Lower leg skin (tissue), 4 donors: ENCODE results near the gene KCNQ2. TPM values are rescaled to one million over a fixed set of nuclear protein-coding genes. Genes with fewer than 3 reads are reported as not detected.

Source experiments
- DNase-seq, 2 donors: peaks; one replicate each; pipeline ENCODE4 v3.0.0-alpha.2; 2019; ENCODE audit warnings: low spot score in 2 of 2
- H3K4me3 ChIP-seq: fragments of 200-600 bp; sonication (generic); 2 replicates; pipeline ENCODE4 v1.5.1; 2017; ENCODE audit warnings: mild to moderate bottlenecking, low read depth; ENCODE audit not compliant: poor library complexity, severe bottlenecking
- CTCF ChIP-seq, 3 donors: fragments of 450-650 bp; IDR thresholded peaks; one replicate each; pipeline ENCODE4 v1.5.1; 2016; ENCODE audit warnings: antibody characterized with exemption in 3 of 3, mild to moderate bottlenecking in 3 of 3, moderate library complexity in 2 of 3
- POLR2A ChIP-seq, 2 donors: fragments of 450-650 bp; IDR thresholded peaks; one replicate each; pipeline ENCODE4 v1.6.1; 2016 to 2017; ENCODE audit warnings: antibody characterized with exemption in 2 of 2, mild to moderate bottlenecking in 1 of 2, moderate library complexity in 1 of 2
- WGBS, 2 donors: methylation state at CpG; one replicate each; pipeline ENCODE4 v1.1.5; 2018; 5-methylcytosine and 5-hydroxymethylcytosine counted together
- intact Hi-C: fragments of 100-400 bp; cut with DNase I; formaldehyde crosslinking; loops from one replicate; pipeline ENCODE4 v1.15.0; 2023; ENCODE audit warnings: low total_unique reads
- total RNA-seq, 4 donors: library from RNA; depleted of rRNA; stranded (reverse); fragments of >200 nt; gene quantifications; one replicate each; pipeline ENCODE4 v1.1.0, GENCODE V29; 2016

The KCNQ2 gene
- total RNA-seq, 4 donors from 2014 or later, result not detected

- intact Hi-C loops, result no loop called here
- no peak for DNase-seq
- WGBS, 2 donors, result 81 to 84% methylated on average over 14 to 15 of the region's 17 CpGs
- TF ChIP-seq CTCF (IDR thresholded peaks at IDR 0.05), result no peak
- no peak for TF ChIP-seq POLR2A (IDR thresholded peaks at IDR 0.05)
- H3K4me3 ChIP-seq, result no peak overlapping the region
Measured at GRCh38 chr20:63393566-63393965, 78.9 kb downstream of the KCNQ2 start.

- no peak overlapping the region for H3K4me3 ChIP-seq
- TF ChIP-seq POLR2A (IDR thresholded peaks at IDR 0.05) (no peak), CTCF (IDR thresholded peaks at IDR 0.05) (no peak)
- DNase-seq, result no peak
- intact Hi-C loops, result no loop called here
- WGBS, 2 donors, result 88 to 89% methylated on average over 15 to 17 of the region's 17 CpGs
Measured at GRCh38 chr20:63392465-63393365, 79.7 kb downstream of the KCNQ2 start.

GRCh38 chr20:63387917-63388316, 84.5 kb downstream of the KCNQ2 start:
- no peak overlapping the region for H3K4me3 ChIP-seq
- TF ChIP-seq CTCF (IDR thresholded peaks at IDR 0.05) (peak in 1 of 3 donors; percentile 9), POLR2A (IDR thresholded peaks at IDR 0.05) (no peak)
- WGBS, 2 donors, result 85 to 88% methylated on average over 18 of the region's 18 CpGs
- no peak for DNase-seq
- intact Hi-C loops, result loop anchor here (10.0 kb wide), 1 partner anchor 73 kb away; no protein-coding TSS in a partner anchor

- TF ChIP-seq POLR2A (IDR thresholded peaks at IDR 0.05) (no peak), CTCF (IDR thresholded peaks at IDR 0.05) (peak in 1 of 3 donors; percentile 22)
- H3K4me3 ChIP-seq, result no peak overlapping the region
- 80 to 93% methylated on average over 13 of the region's 13 CpGs for WGBS, 2 donors
- no peak for DNase-seq
- intact Hi-C loops, result loop anchor here (10.0 kb wide), 1 partner anchor 73 kb away; no protein-coding TSS in a partner anchor
Measured at GRCh38 chr20:63387393-63387792, 85.1 kb downstream of the KCNQ2 start.

- H3K4me3 ChIP-seq, result no peak overlapping the region
- no peak for DNase-seq
- TF ChIP-seq CTCF (IDR thresholded peaks at IDR 0.05), result no peak
- no peak for TF ChIP-seq POLR2A (IDR thresholded peaks at IDR 0.05)
- intact Hi-C loops, result loop anchor here (10.0 kb wide), 1 partner anchor 72 kb away; no protein-coding TSS in a partner anchor
- 92 to 93% methylated on average over 18 of the region's 18 CpGs for WGBS, 2 donors
Measured at GRCh38 chr20:63386491-63386890, 86.0 kb downstream of the KCNQ2 start.
